22Rv1 (cell line): ENCODE data around the gene ERC1.
"Not testable (repeated sequence)": the region's sequence is repeated elsewhere in the genome, so short reads cannot be mapped to it uniquely, and the experiment has no call there.

ENCODE experiments used
- H3K27ac ChIP-seq: fragments of 450-650 bp; 2 replicates; pipeline ENCODE4 v1.5.1; 2017
- CTCF ChIP-seq: fragments of 450-650 bp; IDR thresholded peaks from 2 replicates; pipeline ENCODE4 v1.5.1; 2017; ENCODE audit warnings: mild to moderate bottlenecking
- ZFX ChIP-seq: fragments of 450-650 bp; IDR thresholded peaks from 2 replicates; pipeline ENCODE4 v1.6.1; 2017; ENCODE audit warnings: antibody characterized with exemption, borderline replicate concordance

ERC1 gene

GRCh38 chr12:1250641-1251040, 259.6 kb downstream of the ERC1 start:
- no peak overlapping the region for H3K27ac ChIP-seq
- TF ChIP-seq ZFX = no peak
- no peak for TF ChIP-seq CTCF

GRCh38 chr12:1252758-1253157, 261.7 kb downstream of the ERC1 start:
- H3K27ac ChIP-seq = no peak overlapping the region

GRCh38 chr12:1255125-1255524, 264.1 kb downstream of the ERC1 start:
- H3K27ac ChIP-seq = not testable (repeated sequence)

More at GRCh38 chr12:1252758-1253157, 261.7 kb downstream of the ERC1 start:
- no peak for TF ChIP-seq ZFX
- TF ChIP-seq CTCF = no peak

- not testable (repeated sequence) for H3K27ac ChIP-seq
These were observed 264.8 kb downstream of the ERC1 start for GRCh38 chr12:1255854-1256253.

- H3K27ac ChIP-seq = no peak overlapping the region
- TF ChIP-seq ZFX = no peak
- TF ChIP-seq CTCF = no peak
These were observed 265.3 kb downstream of the ERC1 start for GRCh38 chr12:1256285-1256684.

DNA sequence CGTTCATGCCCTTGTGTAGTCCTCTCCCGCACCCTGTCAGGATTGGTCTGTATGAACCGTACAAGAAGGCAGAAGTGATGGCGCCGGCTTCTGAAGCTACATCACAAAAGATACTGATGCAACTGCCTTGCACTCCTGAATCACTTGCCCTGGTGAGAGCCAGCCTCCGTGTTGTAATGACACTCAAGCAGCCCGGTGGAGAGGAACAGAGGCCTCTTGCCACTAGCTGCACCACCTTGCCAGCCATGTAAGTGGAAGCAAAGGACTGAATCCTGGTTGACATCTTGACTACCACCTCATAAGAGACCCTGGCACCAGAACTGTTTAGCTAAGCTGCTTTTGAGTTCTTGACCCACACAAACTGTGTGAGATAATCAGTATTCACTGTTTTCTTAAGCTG, 266.0 kb downstream of the ERC1 start:
- no peak overlapping the region for H3K27ac ChIP-seq
- TF ChIP-seq CTCF (no peak), ZFX (no peak)

- H3K27ac ChIP-seq = no peak overlapping the region
- TF ChIP-seq CTCF = no peak
- no peak for TF ChIP-seq ZFX
These were observed 271.0 kb downstream of the ERC1 start for GRCh38 chr12:1262011-1262410.

GRCh38 chr12:1267243-1267642, 276.2 kb downstream of the ERC1 start:
- TF ChIP-seq CTCF = no peak
- no peak overlapping the region for H3K27ac ChIP-seq

DNA sequence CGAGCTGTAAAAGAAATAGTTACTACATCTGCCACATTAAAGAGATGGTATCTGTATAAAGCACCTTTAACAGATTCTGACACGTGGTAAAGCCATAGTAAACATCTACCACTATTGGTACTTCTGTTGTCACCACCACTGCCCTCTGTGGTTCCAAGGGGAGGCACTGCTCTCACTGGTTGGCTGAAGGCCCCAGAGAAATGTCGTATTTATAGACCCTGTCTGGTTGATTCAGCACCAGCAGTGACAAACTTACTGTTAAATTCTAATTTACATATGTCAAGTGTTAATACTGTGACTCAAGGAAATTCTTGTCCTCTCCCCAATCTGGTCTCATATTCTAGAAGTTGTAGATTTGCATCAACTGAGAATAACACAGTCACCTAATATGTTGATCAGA, 281.1 kb downstream of the ERC1 start:
- TF ChIP-seq ZFX (no peak), CTCF (no peak)
- no peak overlapping the region for H3K27ac ChIP-seq
